IMR-90 (cell line): ENCODE data around the gene PITPNC1. TPM values are rescaled to one million over a fixed set of nuclear protein-coding genes. Genes with fewer than 3 reads are reported as not detected.

Experiments
- ATAC-seq: fragments of 200-7000 bp; cut with Tn5 transposase; 2 replicates; pipeline ENCODE4 v1.9.1; 2020; ENCODE audit warnings: low read depth, mild to moderate bottlenecking, moderate library complexity
- BruUV-seq: library from RNA; stranded (reverse); fragments of 400-500 nt; replicated peaks from 2 replicates; lab custom pipeline; 2021; lab: Mats Ljungman, UMichigan
- CTCF ChIA-PET: fragments of 300-600 bp; formaldehyde crosslinking; extraction: SDS; loops from one replicate; lab custom pipeline; 2021; ENCODE audit warnings: antibody characterized with exemption; lab: Yijun Ruan, JAX
- POLR2A ChIA-PET: fragments of 300-600 bp; sonication (Branson Sonifier 250); formaldehyde crosslinking; loops from one replicate; lab custom pipeline; 2022; ENCODE audit warnings: antibody characterized with exemption; ENCODE audit not compliant: unreplicated experiment; lab: Charles Lee
- DNase-seq: peaks from one replicate; pipeline ENCODE4 v3.0.0; 2013
- H2AFZ ChIP-seq: replicated peaks from 2 replicates; pipeline ENCODE3; 2013; ENCODE audit warnings: low read length, mild to moderate bottlenecking; ENCODE audit not compliant: poor library complexity
- H2AK5ac ChIP-seq: 2 replicates; pipeline ENCODE4 v1.6.1; 2013; ENCODE audit warnings: low read depth, low read length, inconsistent platforms
- H2AK9ac ChIP-seq: replicated peaks from 2 replicates; pipeline ENCODE3; 2013; ENCODE audit warnings: mild to moderate bottlenecking, low read depth, low read length, moderate library complexity; ENCODE audit not compliant: poor library complexity
- H2BK120ac ChIP-seq: 2 replicates; pipeline ENCODE4 v1.6.1; 2013; ENCODE audit warnings: low read depth, low read length, inconsistent platforms
- H2BK15ac ChIP-seq: 3 replicates; pipeline ENCODE4 v1.6.1; 2013; ENCODE audit warnings: low read depth, low read length, inconsistent platforms
- H2BK20ac ChIP-seq: 2 replicates; pipeline ENCODE4 v1.6.1; 2013; ENCODE audit warnings: low read depth, mild to moderate bottlenecking, inconsistent platforms, low read length, moderate library complexity
- H2BK5ac ChIP-seq: 2 replicates; pipeline ENCODE4 v1.6.1; 2013; ENCODE audit warnings: mild to moderate bottlenecking, low read depth, low read length, inconsistent platforms; ENCODE audit not compliant: poor library complexity, severe bottlenecking
- H3K14ac ChIP-seq: replicated peaks from 2 replicates; pipeline ENCODE4 v1.6.1; 2013; ENCODE audit warnings: low read depth, low read length, inconsistent platforms
- H3K18ac ChIP-seq: 2 replicates; pipeline ENCODE4 v1.6.1; 2013; ENCODE audit warnings: low read depth, low read length, control low read depth
- H3K23ac ChIP-seq: 2 replicates; pipeline ENCODE4 v1.6.1; 2013; ENCODE audit warnings: low read depth, low read length, inconsistent platforms
- H3K27ac ChIP-seq: 2 replicates; pipeline ENCODE4 v1.5.1; 2013; ENCODE audit warnings: mild to moderate bottlenecking, control low read depth, low read length; ENCODE audit not compliant: insufficient read depth
- H3K27me3 ChIP-seq: 2 replicates; pipeline ENCODE4 v1.6.1; 2013; ENCODE audit warnings: low read length; ENCODE audit not compliant: control insufficient read depth, insufficient read depth
- H3K36me3 ChIP-seq: 2 replicates; pipeline ENCODE4 v1.6.1; 2013; ENCODE audit warnings: low read length, mixed read lengths; ENCODE audit not compliant: control insufficient read depth, insufficient read depth
- H3K4ac ChIP-seq: 2 replicates; pipeline ENCODE4 v1.6.1; 2013; ENCODE audit warnings: low read depth, low read length, inconsistent platforms
- H3K4me1 ChIP-seq: 2 replicates; pipeline ENCODE4 v1.6.1; 2013; ENCODE audit warnings: low read length, mixed read lengths; ENCODE audit not compliant: control insufficient read depth, insufficient read depth
- H3K4me2 ChIP-seq: 2 replicates; pipeline ENCODE4 v1.6.1; 2013; ENCODE audit warnings: low read depth, mild to moderate bottlenecking, control low read depth, low read length, moderate library complexity
- H3K4me3 ChIP-seq: 2 replicates; pipeline ENCODE4 v1.5.1; 2013; ENCODE audit warnings: low read depth, mild to moderate bottlenecking, control low read depth, low read length, moderate library complexity; ENCODE audit not compliant: insufficient read depth
- H3K56ac ChIP-seq: 2 replicates; pipeline ENCODE4 v1.6.1; 2013; ENCODE audit warnings: low read length, inconsistent platforms; ENCODE audit not compliant: insufficient read depth; ENCODE audit errors: extremely low read depth
- H3K79me1 ChIP-seq, 2 experiments: 2 replicates each; pipeline ENCODE4 v1.6.1; 2013; ENCODE audit warnings: low read length in 2 of 2, inconsistent platforms in 1 of 2, low read depth in 1 of 2
- H3K9ac ChIP-seq: 2 replicates; pipeline ENCODE4 v1.6.1; 2013; ENCODE audit warnings: low read depth, low read length, control low read depth
- H3K9me1 ChIP-seq: 2 replicates; pipeline ENCODE4 v1.6.1; 2013; ENCODE audit warnings: low read length, inconsistent platforms; ENCODE audit not compliant: insufficient read depth
- H3K9me3 ChIP-seq: 2 replicates; pipeline ENCODE4 v1.6.1; 2013; ENCODE audit warnings: low read length; ENCODE audit not compliant: control insufficient read depth, insufficient read depth
- H4K20me1 ChIP-seq: 2 replicates; pipeline ENCODE4 v1.6.1; 2013; ENCODE audit warnings: low read length, inconsistent platforms; ENCODE audit not compliant: insufficient read depth
- H4K5ac ChIP-seq: 2 replicates; pipeline ENCODE4 v1.6.1; 2013; ENCODE audit warnings: mild to moderate bottlenecking, low read depth, low read length, control low read depth
- H4K8ac ChIP-seq, 2 experiments: 2 replicates each; pipeline ENCODE4 v1.6.1; 2013; ENCODE audit warnings: low read depth in 2 of 2, low read length in 2 of 2, control low read depth in 1 of 2, inconsistent platforms in 1 of 2
- H4K91ac ChIP-seq: 2 replicates; pipeline ENCODE4 v1.6.1; 2013; ENCODE audit warnings: low read depth, low read length, inconsistent platforms; ENCODE audit not compliant: insufficient read depth
- BHLHE40 ChIP-seq: fragments of 150-350 bp; IDR thresholded peaks from 2 replicates; pipeline ENCODE4 v1.6.1; 2016; ENCODE audit warnings: mild to moderate bottlenecking, low read depth, low read length
- MAZ ChIP-seq: IDR thresholded peaks from 2 replicates; pipeline ENCODE4 v1.6.1; 2012; ENCODE audit warnings: low read depth, mild to moderate bottlenecking, low read length, improper control_type of control experiment, moderate library complexity, borderline replicate concordance
- MXI1 ChIP-seq: IDR thresholded peaks from 2 replicates; pipeline ENCODE4 v1.6.1; 2012; ENCODE audit warnings: low read depth, mild to moderate bottlenecking, low read length, moderate library complexity, borderline replicate concordance
- POLR2A ChIP-seq: IDR thresholded peaks from 2 replicates; pipeline ENCODE4 v1.6.1; 2012; ENCODE audit warnings: mild to moderate bottlenecking, low read depth, low read length
- WGBS, 2 experiments: methylation state at CpG; one replicate each; pipeline versions ENCODE4 v1.1.5 to v1.1.7; 2013; ENCODE audit warnings: missing lambda C conversion rate in 2 of 2; ENCODE audit not compliant: insufficient read length in 1 of 2; ENCODE audit errors: extremely low coverage in 2 of 2; 5-methylcytosine and 5-hydroxymethylcytosine counted together
- dilution Hi-C: fragments of 300-500 bp; cut with HindIII; formaldehyde crosslinking; loops from one replicate; pipeline ENCODE4 v1.14.3; 2018; ENCODE audit warnings: low sequenced_read_pairs; ENCODE audit not compliant: unreplicated experiment
- in situ Hi-C: fragments of 300-500 bp; cut with MboI; formaldehyde crosslinking; loops from 3 replicates; pipeline ENCODE4 v1.14.3; 2019; ENCODE audit warnings: low sequenced_read_pairs, inconsistent platforms, mixed read lengths
- intact Hi-C: fragments of 100-400 bp; cut with micrococcal nuclease; formaldehyde crosslinking; loops from 2 replicates; pipeline ENCODE4 v1.10.0; 2022
- polyA plus RNA-seq, 3 experiments: library from polyadenylated mRNA; depleted of rRNA; stranded (reverse); fragments of >200 nt; gene quantifications; 2 replicates each; pipeline ENCODE4 v1.2.3, GENCODE V29; 2012; ENCODE audit warnings: low replicate concordance in 1 of 3
- total RNA-seq: library from RNA; depleted of rRNA; stranded (reverse); fragments of >200 nt; gene quantifications from 2 replicates; pipeline ENCODE4 v1.2.3, GENCODE V29; 2012
- TF ChIP-seq, protein P1 (sequence below): fragments of 150-350 bp; IDR thresholded peaks from 2 replicates; pipeline ENCODE4 v1.6.1; 2016; ENCODE audit warnings: low read depth, mild to moderate bottlenecking, low read length, moderate library complexity, borderline replicate concordance

PITPNC1 gene
- total and polyA plus RNA-seq, 2 of the 4 experiments (the other 2 are of a cell fraction), result 4.1 TPM

DNA sequence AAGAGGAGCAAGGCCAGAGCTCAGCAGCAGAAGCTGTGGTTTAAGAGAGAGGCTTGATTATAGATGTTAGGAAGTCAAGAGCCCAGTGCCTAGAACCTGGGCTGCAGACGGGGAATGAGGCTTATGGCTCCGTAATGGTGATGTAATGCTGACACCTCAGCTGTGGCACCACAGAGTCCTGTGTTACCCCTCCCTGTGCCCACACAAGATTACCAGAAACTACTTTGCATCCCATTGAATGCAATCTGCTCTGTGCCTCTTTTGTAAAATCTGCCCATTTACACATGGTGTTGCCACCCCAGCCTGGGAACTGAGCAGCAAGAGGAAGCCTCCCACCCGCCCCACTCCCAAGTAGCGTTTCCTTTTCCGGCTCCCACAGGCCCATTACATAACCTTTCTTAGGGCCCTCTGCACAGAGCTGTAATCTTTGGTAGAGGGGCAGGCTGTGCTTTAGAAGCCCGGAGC is 57.0 kb downstream of the PITPNC1 start:
- Histone ChIP-seq H3K4me2 (no peak overlapping the region), H3K9me3 (no peaks in the 10 kb centered on the region), H3K14ac (no peak overlapping the region), H2AK5ac (no peak overlapping the region), H3K4me1 (0 out of 2 replicates have a peak, but pooled peaks cover 2% of the 10 kb centered on the region), H4K20me1 (no peaks in the 10 kb centered on the region), H2AK9ac (no peak overlapping the region), H2AFZ (no peak overlapping the region), H2BK120ac (no peak overlapping the region), H3K18ac (no peak overlapping the region), H3K27me3 (no peaks in the 10 kb centered on the region), H3K56ac (no peak overlapping the region), H2BK20ac (no peak overlapping the region), H3K79me1 (peaks cover 17 to 36% of the 10 kb centered on the region in 2 experiments), H2BK15ac (no peak overlapping the region), H4K5ac (no peak overlapping the region), H3K4me3 (no peak overlapping the region), H4K91ac (no peak overlapping the region), H4K8ac (no peak overlapping the region), H2BK5ac (no peak overlapping the region), H3K23ac (no peak overlapping the region), H3K9ac (no peak overlapping the region), H3K36me3 (no peaks in the 10 kb centered on the region), H3K27ac (no peak overlapping the region), H3K9me1 (peaks cover 4% of the 10 kb centered on the region; the same call in 1 of the 2 replicates), H3K4ac (no peak overlapping the region)
- CTCF ChIA-PET, result no interaction called here
- POLR2A ChIA-PET, result no interaction called here
- no peak for DNase-seq
- intact Hi-C loops (no loop called here), dilution Hi-C loops (no loop called here), in situ Hi-C loops (no loop called here)
- TF ChIP-seq BHLHE40, result no peak
- no peak for TF ChIP-seq MAZ
- TF ChIP-seq, protein P1, sequence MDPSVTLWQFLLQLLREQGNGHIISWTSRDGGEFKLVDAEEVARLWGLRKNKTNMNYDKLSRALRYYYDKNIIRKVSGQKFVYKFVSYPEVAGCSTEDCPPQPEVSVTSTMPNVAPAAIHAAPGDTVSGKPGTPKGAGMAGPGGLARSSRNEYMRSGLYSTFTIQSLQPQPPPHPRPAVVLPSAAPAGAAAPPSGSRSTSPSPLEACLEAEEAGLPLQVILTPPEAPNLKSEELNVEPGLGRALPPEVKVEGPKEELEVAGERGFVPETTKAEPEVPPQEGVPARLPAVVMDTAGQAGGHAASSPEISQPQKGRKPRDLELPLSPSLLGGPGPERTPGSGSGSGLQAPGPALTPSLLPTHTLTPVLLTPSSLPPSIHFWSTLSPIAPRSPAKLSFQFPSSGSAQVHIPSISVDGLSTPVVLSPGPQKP, result no peak
- no peak for TF ChIP-seq MXI1
- TF ChIP-seq POLR2A, result no peak
- no peak for ATAC-seq
- 100% methylated on average over 1 of the region's 6 CpGs; no CpG with 5 or more reads in 1 of the 2 experiments for WGBS, 2 experiments
- BruUV-seq, result no TSS peak
